Measurements from ENCODE around the gene CLDN2.

DNA sequence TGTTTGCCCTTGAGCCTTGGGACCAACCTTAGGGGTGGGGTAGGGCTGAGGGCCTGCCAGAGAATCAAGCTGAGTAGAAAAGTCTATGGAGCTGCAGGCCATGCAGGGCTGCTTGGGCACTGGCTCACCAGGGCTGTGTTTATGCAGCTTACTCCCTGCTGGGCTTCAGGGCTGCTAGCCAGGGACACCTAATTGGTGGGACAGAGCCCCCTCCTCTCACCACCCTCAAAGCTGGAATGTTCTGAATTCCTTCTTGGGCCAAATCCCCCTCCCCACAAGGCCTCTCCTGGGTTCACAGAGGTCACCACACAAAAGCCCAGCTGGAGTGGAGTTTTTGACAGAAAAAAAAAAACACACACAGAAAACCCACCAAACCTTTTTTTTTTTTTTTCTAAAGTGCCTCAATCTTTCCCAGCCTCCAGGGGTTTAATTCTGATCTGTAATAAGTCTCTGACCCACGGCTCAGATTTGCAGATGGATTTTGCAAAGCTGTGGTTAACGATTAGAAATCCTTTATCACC lies at the start of gene CLDN2:
- TF ChIP-seq CTCF (IDR thresholded peaks at IDR 0.05) (no peak), REST (IDR thresholded peaks at IDR 0.05; ENCODE audit: low read depth, low read length) (no peak), POLR2AphosphoS5 (IDR thresholded peaks at IDR 0.05; ENCODE audit: low read depth, low read length) (no peak), FOXM1 (IDR thresholded peaks at IDR 0.05; ENCODE audit: low read depth) (no peak), IRF3 (IDR thresholded peaks at IDR 0.05; ENCODE audit: low read depth, low read length) (no peak)

All from SK-N-SH (cell line).